Measurements from ENCODE around the gene FEN1. TPM values are rescaled to one million over a fixed set of nuclear protein-coding genes. Genes with fewer than 3 reads are reported as not detected.

FEN1 gene
- total and polyA plus RNA-seq, 2 donors from 2014 or later, result 8.5 to 8.8 TPM

- Histone ChIP-seq H3K27ac (ENCODE audit: low read depth in 2 of 2, low read length in 2 of 2) (no peak overlapping the region), H3K36me3 (ENCODE audit: control insufficient read depth in 2 of 3, insufficient read depth in 3 of 3, low read length in 3 of 3) (peaks cover 0 to 5% (median 0%) of the 10 kb centered on the region in 3 donors), H3K9ac (ENCODE audit: low read length in 3 of 3) (no peak overlapping the region), H3K27me3 (ENCODE audit: control insufficient read depth, insufficient read depth, low read length) (no peaks in the 10 kb centered on the region), H3K4me1 (ENCODE audit: control insufficient read depth in 2 of 3, insufficient read depth in 2 of 3, low read depth in 1 of 3, low read length in 3 of 3) (no peaks in the 10 kb centered on the region), H3K9me3 (ENCODE audit: control insufficient read depth in 2 of 3, insufficient read depth in 1 of 3, low read length in 3 of 3) (no peaks in the 10 kb centered on the region), H3K4me3 (ENCODE audit: low read length in 3 of 3) (no peak overlapping the region)
- FAIRE-seq (no peak), DNase-seq (no peak)
- intact Hi-C loops (cut with DNase I), result no loop called here
- TF ChIP-seq CTCF (IDR thresholded peaks at IDR 0.05; ENCODE audit: borderline replicate concordance, extremely low read depth, insufficient read depth), result no peak
Measured at GRCh38 chr11:61805146-61805545, 12.4 kb downstream of the FEN1 start.

GRCh38 chr11:61806785-61807184 lies 14.1 kb downstream of the FEN1 start:
- H3K9me3 ChIP-seq (ENCODE audit: control insufficient read depth in 2 of 3, insufficient read depth in 1 of 3, low read length in 3 of 3), result no peaks in the 10 kb centered on the region
- H3K36me3 ChIP-seq (ENCODE audit: control insufficient read depth in 2 of 3, insufficient read depth in 3 of 3, low read length in 3 of 3), result peaks cover 0 to 5% (median 1%) of the 10 kb centered on the region in 3 donors
- DNase-seq, result no peak
- no peaks in the 10 kb centered on the region for H3K27me3 ChIP-seq (ENCODE audit: control insufficient read depth, insufficient read depth, low read length)
- no peak for FAIRE-seq
- H3K9ac ChIP-seq (ENCODE audit: low read length in 3 of 3), result no peak overlapping the region
- intact Hi-C loops (cut with DNase I), result no loop called here
- H3K4me3 ChIP-seq (ENCODE audit: low read length in 3 of 3), result no peak overlapping the region
- H3K27ac ChIP-seq (ENCODE audit: low read depth in 2 of 2, low read length in 2 of 2), result no peak overlapping the region
- TF ChIP-seq CTCF (IDR thresholded peaks at IDR 0.05; ENCODE audit: borderline replicate concordance, extremely low read depth, insufficient read depth), result no peak
- H3K4me1 ChIP-seq (ENCODE audit: control insufficient read depth in 2 of 3, insufficient read depth in 2 of 3, low read depth in 1 of 3, low read length in 3 of 3), result no peaks in the 10 kb centered on the region

- H3K4me3 ChIP-seq (ENCODE audit: low read length in 3 of 3), result no peak overlapping the region
- no peaks in the 10 kb centered on the region for H3K9me3 ChIP-seq (ENCODE audit: control insufficient read depth in 2 of 3, insufficient read depth in 1 of 3, low read length in 3 of 3)
- H3K36me3 ChIP-seq (ENCODE audit: control insufficient read depth in 2 of 3, insufficient read depth in 3 of 3, low read length in 3 of 3), result peaks cover 0 to 3% (median 2%) of the 10 kb centered on the region in 3 donors
- no peak overlapping the region for H3K27ac ChIP-seq (ENCODE audit: low read depth in 2 of 2, low read length in 2 of 2)
- TF ChIP-seq CTCF (IDR thresholded peaks at IDR 0.05; ENCODE audit: borderline replicate concordance, extremely low read depth, insufficient read depth), result no peak
- H3K27me3 ChIP-seq (ENCODE audit: control insufficient read depth, insufficient read depth, low read length), result no peaks in the 10 kb centered on the region
- no peak for DNase-seq
- H3K4me1 ChIP-seq (ENCODE audit: control insufficient read depth in 2 of 3, insufficient read depth in 2 of 3, low read depth in 1 of 3, low read length in 3 of 3), result peaks cover 0 to 2% (median 0%) of the 10 kb centered on the region in 3 donors
- FAIRE-seq, result no peak
- intact Hi-C loops (cut with DNase I), result no loop called here
- H3K9ac ChIP-seq (ENCODE audit: low read length in 3 of 3), result no peak overlapping the region
Measured at GRCh38 chr11:61810671-61811175, 18.0 kb downstream of the FEN1 start.

GRCh38 chr11:61811831-61812230 lies 19.1 kb downstream of the FEN1 start:
- Histone ChIP-seq H3K4me1 (ENCODE audit: control insufficient read depth in 2 of 3, insufficient read depth in 2 of 3, low read depth in 1 of 3, low read length in 3 of 3) (peaks cover 0 to 6% (median 0%) of the 10 kb centered on the region in 3 donors), H3K27ac (ENCODE audit: low read depth in 2 of 2, low read length in 2 of 2) (no peak overlapping the region), H3K27me3 (ENCODE audit: control insufficient read depth, insufficient read depth, low read length) (no peaks in the 10 kb centered on the region), H3K9me3 (ENCODE audit: control insufficient read depth in 2 of 3, insufficient read depth in 1 of 3, low read length in 3 of 3) (no peaks in the 10 kb centered on the region), H3K9ac (ENCODE audit: low read length in 3 of 3) (no peak overlapping the region), H3K4me3 (ENCODE audit: low read length in 3 of 3) (no peak overlapping the region), H3K36me3 (ENCODE audit: control insufficient read depth in 2 of 3, insufficient read depth in 3 of 3, low read length in 3 of 3) (peaks cover 0 to 3% (median 2%) of the 10 kb centered on the region in 3 donors)
- intact Hi-C loops (cut with DNase I), result no loop called here
- no peak for DNase-seq
- no peak for FAIRE-seq
- TF ChIP-seq CTCF (IDR thresholded peaks at IDR 0.05; ENCODE audit: borderline replicate concordance, extremely low read depth, insufficient read depth), result no peak

Measured in kidney (tissue), 14 donors.